GM19328 (cell line): ENCODE data around the gene ASCL2.
"Not testable (repeated sequence)": the region's sequence is repeated elsewhere in the genome, so short reads cannot be mapped to it uniquely, and the experiment has no call there.

ENCODE experiments used
- ATAC-seq: cut with Tn5 transposase; IDR thresholded peaks from one replicate; pipeline ENCODE4 v1.9.1; 2021; ENCODE audit warnings: mild to moderate bottlenecking, moderate library complexity; ENCODE audit not compliant: unreplicated experiment

Gene ASCL2

DNA sequence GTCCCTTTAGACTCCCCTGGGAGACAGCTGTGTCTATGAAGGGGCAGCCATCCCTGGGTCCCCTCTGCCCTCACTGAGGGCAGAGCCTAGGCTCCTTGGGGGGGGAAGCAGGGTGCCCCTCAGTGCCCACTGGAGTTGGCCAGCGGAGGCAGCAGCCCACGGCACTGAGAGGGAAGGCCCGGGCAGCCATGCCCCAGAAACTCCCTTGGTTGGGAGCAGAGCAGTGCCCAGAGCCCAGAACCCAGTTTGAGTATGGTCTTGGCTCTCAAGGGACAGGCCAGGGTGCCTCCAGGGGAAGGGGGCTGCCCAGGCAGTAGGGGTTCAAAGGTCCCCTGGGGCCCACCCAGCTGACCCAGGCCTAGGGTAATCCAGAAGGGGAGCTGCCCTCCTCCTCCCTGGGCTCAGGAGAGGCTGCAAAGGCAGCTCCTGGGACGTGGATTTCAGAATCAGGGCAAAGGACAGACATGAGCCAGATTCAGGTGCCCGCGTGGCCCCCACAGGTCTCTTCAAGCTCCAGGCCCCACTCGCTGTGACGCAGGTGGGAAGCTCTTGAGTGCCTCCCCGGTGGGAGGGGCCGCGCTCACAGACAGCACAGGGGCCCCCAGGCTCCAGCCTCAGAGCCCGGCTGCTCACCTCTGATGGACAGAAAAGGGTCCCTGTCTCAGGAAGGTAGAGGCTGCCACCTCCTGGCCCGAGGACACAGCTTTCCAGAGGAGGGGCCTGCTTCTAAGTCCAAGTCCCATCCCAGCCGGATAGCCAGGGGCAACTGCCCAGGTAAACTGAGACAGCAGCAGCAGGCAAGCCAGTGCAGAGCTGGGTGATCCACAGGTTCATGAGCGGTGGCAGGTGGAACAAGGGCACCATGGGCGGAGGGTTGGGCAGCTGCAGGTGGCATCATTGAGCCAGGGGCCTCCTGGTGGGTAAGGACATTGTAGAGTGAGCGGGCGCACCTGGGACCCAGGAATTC is 28.7 kb upstream of the ASCL2 start:
- no peak for ATAC-seq

GRCh38 chr11:2298131-2298794 is 27.9 kb upstream of the ASCL2 start:
- no peak for ATAC-seq

DNA sequence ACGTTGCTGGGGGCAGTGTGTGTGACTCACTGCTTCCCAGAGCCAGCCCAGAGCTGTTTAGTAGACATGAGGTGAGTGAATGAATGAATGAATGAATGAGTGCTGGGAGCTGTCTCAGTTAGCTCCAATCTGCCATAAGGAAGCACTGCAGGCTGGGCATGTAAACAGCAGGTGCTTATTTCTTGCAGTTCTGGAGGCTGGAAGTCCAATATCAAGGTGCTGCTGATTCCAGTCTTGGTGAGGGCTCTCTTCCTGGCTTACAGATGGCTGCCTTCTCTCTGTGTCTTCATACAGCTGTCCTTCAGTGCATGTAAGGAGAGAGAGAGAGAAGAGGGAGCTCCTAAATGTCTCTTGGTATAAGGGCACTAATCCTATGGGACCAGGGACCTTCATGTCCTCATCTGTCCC is 27.2 kb upstream of the ASCL2 start:
- ATAC-seq: no peak

- ATAC-seq: no peak
Measured at GRCh38 chr11:2296913-2297622, 26.7 kb upstream of the ASCL2 start.

DNA sequence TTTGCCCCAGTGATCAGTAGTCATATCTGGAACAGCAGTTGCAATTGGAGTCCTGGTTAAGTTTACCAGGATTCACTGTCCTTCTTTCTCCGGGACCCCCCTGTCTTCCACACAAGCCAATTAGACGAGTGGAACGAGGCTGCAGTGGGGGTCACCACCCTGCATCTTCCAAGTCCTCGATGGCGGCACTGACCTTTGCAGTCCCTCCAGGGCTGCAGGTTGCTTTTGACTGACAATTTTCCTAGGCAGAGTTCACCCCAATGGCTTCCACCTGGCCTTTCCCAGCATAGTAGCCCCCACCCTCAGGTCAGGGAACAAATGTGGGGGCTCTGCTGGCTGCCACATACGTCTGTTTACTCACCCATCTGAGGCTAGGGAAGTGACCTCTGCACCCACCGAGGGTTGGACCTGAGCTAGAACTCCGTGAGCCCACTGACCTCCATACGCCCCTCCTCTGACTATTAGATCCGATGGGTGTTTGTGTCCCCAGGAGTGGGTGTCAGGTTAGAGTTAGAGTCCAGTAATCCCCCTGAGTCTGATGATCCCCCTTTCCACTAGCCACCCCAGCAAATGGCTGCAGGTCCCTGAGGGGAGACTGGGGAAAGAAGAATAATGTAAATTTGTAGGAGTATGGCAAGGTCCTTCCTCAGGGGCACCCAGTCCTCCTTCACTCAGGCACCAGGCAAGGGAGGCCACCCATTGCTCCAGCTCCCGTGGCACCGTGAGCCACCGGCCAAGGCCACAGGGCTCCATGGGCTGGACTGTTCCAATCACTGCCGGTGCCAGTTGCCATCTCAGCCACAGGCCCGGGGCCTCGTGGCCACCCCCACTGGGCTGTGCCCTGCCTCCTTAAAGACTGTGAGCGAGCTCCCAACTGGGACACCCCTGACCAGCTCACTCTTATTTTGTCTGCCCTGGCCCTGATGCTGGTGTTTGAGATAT is 25.9 kb upstream of the ASCL2 start:
- ATAC-seq: no peak

- no peak for ATAC-seq
Measured at GRCh38 chr11:2294926-2295290, 24.5 kb upstream of the ASCL2 start.

DNA sequence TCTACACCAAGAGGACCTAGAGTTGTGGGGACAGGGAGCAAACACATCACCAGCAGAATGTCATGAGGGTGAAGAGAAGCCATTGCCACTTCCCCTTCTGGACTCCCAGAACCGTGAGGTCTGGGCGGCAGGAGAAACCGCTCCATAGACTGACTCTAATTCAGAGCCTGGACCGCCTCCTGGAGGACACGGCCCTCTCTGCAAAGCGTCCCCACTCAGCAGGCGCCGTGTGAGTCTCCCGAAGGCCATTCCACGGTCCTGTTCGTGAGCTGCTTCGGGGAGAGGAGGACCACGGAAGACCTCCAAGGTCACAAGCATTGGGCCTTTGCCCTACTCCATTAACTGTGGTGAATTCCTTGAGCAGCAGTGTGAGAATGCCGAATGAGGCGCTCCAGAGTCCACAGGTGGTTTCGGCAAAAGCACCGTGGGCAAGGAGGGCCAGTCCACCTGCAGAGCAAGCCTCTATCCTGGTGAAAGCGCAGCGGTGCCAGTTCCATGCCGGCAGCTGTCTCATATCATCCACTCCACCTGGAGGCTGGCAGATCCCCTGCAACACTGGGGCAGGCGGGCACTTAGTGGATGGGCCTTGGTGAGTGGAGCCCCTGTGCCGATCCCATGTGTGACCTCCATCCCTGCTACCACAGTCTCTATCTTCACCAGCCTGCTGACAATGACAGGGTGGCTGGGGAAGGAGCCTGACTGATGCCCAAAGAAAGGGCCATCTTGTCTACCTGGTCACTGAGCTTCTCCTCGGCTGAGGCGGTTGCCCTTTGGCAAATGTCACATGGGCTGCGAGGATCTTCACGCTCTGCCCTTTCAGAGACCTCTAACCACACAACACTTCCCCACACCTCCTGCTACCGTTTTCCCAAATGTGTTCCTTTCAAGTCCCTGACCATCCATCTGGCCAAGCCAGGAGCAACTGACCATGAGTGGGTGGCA is 23.9 kb upstream of the ASCL2 start:
- no peak for ATAC-seq

- ATAC-seq: no peak
Measured at GRCh38 chr11:2293531-2293971, 23.2 kb upstream of the ASCL2 start.

DNA sequence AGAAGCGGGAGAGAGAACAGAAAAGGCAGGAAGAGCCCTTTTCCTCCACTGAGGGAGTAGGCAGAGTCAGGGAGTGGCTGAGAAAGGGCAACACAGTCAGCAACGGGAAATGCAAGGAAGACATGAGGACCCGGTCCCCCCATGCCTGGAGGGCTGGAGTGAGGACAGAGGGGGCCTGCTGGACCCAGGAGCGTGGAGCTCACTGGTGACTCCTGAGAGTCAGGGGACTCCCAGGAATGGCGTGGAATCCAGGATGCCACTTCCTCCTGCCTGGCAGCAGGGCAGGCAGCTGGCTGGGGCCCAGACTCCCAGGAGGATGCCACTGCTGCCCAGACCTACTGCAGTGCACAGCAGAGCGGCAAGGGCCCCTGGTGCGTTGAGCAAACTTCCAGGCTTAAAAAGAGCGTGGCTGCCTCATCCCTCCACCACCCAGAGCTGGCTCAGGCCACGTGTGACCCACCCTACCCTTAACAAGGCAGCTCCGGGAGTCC is 20.0 kb upstream of the ASCL2 start:
- no peak for ATAC-seq

GRCh38 chr11:2289859-2290258 is 19.5 kb upstream of the ASCL2 start:
- no peak for ATAC-seq

- no peak for ATAC-seq
Measured at GRCh38 chr11:2289350-2289749, 19.0 kb upstream of the ASCL2 start.

DNA sequence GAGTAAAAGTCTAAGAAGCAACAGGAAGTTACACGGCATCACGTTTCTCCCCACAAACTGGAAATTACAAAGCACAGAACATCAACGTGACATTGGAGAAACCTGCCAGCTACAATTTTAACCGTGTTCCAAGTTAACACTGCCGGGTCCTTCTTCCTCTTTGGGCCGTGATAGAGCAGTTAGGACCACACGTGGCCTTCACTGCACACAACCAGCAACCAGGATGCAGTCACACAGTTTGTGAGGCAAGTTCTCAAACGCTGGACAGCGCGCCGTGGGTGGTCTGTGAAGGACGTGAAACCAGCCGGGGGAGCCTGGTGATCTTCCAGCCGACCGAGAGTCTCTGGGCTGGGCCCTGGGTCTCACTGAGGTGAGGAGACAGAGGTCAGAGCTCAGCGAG is 16.7 kb upstream of the ASCL2 start:
- ATAC-seq: no peak

DNA sequence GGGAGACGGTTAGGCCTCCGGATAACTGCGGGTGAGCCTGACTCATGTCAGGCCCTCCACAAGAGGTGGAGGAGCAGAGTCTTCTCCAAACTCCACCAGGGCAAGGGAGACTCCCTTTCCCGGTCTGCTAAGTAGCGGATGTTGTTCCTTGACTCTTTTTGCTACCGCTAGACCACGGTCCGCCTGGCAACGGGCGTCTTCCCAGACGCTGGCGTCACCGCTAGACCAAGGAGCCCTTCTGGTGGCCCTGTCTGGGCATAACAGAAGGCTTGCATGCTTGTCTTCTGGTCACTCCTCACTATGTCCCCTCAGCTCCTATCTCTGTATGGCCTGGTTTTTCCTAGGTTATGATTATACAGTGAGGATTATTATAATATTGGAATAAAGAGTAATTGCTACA is 16.0 kb upstream of the ASCL2 start:
- ATAC-seq: not testable (repeated sequence)

DNA sequence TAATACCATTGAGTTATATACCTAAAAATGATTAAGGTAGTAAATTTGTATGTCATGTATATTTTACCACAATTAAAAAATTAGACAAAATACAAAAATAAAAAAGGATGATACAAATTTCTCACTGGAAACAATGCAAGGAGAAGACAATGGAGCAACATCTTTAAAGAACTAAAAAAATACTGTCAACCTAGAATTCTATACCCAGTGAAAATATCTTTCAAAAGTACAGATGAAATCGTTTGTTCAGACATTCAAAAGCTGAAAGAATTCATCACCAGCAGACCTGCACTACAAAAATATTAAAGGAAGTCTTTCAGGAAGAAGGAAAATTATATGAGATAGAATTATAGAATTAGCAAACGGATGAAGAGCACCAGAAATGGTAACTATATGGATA is 9.8 kb upstream of the ASCL2 start:
- ATAC-seq: no peak

DNA sequence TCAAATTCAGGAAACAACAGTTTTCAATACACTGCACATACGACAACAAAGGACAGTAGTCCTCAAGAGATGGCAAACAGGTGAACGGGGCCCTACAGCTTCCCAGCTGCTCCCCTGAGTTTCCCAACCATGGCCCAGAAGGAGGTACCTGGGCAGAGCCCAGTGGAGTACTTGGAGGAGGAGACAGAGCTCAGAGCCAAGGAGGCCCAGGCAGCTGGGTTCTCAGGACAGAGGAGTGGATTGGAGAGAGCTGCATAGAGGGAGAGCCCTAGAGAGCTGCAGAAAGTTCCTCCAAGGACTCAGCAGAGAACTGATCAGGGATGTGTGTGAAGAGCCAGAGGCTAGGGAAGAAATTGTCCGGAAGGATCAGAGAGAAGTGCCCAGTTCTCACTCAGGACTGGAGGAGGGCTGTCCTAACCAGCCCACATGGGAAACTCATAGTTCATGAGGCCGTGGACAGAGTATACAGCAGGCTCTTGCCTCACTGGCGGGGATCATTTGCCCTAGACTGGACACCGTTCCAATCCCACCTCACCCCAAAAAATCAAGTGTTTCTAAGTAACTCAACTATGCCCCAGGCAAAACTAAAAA is 7.6 kb upstream of the ASCL2 start:
- no peak for ATAC-seq

DNA sequence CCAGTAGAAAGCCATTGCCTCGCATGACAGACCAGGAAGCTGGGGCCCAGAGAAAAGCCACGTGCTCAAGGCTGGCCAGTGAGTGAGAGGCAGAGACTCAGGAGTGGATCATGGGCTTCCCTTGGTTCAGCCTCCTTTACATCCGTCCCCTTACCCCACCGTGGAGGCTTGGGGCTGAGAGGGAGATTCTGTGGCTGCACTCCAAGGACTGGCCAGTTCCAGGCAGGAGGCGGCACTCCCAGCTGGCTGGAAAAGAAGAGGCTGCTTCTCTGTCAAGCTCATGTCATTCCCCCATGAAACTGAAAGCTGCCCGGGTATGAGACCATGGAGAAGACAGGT is 6.6 kb upstream of the ASCL2 start:
- ATAC-seq: no peak

DNA sequence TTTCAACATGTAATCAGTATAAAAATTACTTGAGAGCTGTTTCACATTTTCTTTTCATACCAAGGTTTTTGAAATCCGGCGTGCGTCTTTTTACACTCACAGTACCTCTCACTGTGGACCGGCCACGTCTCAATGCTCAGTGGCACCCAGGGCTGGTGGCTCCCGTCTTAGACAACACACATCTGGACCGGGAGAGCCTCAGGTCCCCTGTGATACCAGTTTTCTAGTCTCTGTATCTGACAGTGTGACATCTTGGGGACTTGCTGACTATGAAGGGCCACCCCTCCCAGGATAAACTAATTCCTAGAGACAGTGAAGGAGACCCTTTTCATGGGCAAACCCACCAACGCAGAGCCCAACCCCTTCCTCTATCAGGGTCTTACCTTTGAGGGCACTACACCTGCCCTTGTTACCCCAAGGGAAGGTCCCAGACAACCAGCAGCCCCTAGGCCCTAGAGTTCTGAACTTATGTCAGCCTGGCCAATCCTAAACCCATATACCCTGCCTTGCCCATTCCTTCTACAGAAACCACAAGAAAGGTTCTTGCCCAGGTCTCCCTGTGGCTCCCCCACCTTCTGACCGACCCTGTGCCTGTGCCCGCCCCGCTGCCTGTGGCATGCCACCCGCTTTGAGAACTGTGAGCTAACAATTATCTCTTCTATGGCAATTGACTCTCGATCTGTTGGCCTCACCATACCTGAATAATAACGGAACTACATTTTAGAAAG is 6.1 kb upstream of the ASCL2 start:
- no peak for ATAC-seq
